ENCODE data around the gene NDUFB5. TPM values are rescaled to one million over a fixed set of nuclear protein-coding genes. Genes with fewer than 3 reads are reported as not detected.

NDUFB5 gene
- total and polyA plus RNA-seq, 2 donors from 2014 or later = 102 to 290 TPM

Other genes starting within 250 kb of the NDUFB5 start
- 31.0 TPM for gene GNB4, start 153.3 kb upstream of the NDUFB5 start, total RNA-seq
- 3.9 TPM for gene GNB4, start 153.3 kb upstream of the NDUFB5 start, polyA plus RNA-seq (ENCODE audit: insufficient read depth, low read depth, low replicate concordance)
- 40.7 TPM for gene ACTL6A, start 41.9 kb upstream of the NDUFB5 start, total RNA-seq
- 23.7 TPM for gene ACTL6A, start 41.9 kb upstream of the NDUFB5 start, polyA plus RNA-seq (ENCODE audit: insufficient read depth, low read depth, low replicate concordance)
- 26.2 TPM for gene MRPL47, start 156 bp upstream of the NDUFB5 start, total RNA-seq
- 86.2 TPM for gene MRPL47, start 156 bp upstream of the NDUFB5 start, polyA plus RNA-seq (ENCODE audit: insufficient read depth, low read depth, low replicate concordance)
- gene USP13, start 48.2 kb downstream of the NDUFB5 start, total RNA-seq = 9.0 TPM
- 3.0 TPM for gene USP13, start 48.2 kb downstream of the NDUFB5 start, polyA plus RNA-seq (ENCODE audit: insufficient read depth, low read depth, low replicate concordance)